Stimulated activated CD8-positive, alpha-beta memory T cell treated with anti-CD3 and anti-CD28 coated beads, Interleukin-12 subunit alpha, Interleukin-12 subunit beta, amount 100 ng/mL, for 4 hours (primary cell): ENCODE data around the gene ERMARD.

Source experiments
- DNase-seq: peaks from one replicate; pipeline ENCODE4 v3.0.0-alpha.2; 2020; ENCODE audit warnings: low read depth

The ERMARD gene

DNA sequence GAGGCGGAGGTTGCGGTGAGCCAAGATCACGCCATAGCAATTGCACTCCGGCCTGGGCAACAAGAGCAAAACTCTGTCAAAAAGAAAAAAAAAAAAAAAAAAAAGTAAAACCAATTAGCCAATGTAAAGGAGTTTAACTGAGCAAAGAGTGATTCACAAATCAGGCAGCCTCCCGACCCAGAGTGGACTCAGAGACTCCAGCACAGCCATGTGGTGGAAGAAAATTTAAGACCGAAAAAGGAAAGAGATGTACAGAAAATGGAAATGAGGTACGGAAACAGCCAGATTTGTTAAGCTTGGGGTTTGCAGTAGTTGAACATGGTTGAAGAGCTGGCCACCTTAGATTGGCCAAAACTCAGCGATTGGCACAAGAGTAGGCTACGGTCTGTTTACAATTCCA, 51.4 kb downstream of the ERMARD start:
- DNase-seq, result no peak

DNA sequence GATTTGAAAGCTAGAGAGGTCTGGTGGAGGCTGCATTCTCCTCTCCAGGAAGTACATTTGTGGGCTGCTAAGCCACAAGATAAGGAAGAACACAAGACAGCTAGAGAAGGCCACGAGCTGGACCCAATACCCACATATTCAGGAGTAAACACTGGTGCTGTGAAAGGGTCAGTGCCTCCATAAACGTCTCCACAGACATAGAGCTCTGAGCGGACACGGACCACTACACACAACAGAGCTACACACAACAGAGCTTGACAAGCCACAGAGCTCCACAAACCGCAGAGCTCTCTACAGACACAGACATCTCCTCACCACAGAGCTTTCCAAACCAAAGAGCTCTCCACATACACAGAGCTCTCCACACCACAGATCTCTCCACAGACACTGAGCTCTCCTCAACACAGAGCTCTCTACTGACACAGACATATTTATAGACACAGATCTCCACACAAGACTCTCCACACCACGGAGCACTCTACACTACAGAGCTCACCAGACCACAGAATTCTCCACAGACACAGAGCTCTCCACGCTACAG, 51.9 kb downstream of the ERMARD start:
- no peak for DNase-seq

DNA sequence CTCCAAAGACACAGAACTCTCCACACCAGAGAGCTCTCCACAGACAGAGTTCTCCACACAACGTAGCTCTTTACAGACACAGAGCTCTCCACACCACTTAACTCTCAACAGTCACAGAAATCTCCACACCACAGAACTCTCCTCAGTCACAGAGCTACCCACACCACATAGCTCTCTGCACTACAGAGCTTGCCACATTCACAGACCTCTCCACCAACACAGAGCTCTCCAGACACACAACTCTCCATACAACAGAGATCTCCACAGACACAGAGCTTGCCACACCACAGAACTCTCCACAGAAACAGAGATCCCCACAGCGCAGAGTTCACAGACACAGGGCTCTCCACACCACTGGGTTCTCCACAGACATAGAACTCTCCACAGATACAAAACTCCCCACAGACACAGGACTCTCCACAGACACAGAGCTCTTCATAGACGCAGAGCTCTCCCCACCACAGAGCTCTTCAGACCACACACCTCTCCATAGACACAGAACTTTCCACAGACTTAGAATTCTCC, 52.5 kb downstream of the ERMARD start:
- no peak for DNase-seq

DNA sequence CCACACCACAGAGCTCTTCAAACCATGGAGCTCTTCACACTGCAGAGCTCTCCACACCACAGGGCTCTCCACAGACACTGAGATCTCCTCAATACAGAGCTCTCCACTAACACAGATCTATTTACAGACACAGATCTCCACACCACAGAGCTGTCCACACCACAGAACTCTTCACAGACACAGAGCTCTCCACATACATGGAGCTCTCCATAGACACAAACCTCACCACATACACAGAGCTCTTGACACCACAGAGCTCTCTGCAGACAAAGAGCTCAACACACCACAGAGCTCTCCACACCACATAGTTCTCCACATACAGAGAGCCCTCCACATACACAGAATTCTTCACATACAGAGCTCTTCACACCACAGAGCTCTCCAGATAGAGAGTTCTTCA, 53.0 kb downstream of the ERMARD start:
- no peak for DNase-seq

DNA sequence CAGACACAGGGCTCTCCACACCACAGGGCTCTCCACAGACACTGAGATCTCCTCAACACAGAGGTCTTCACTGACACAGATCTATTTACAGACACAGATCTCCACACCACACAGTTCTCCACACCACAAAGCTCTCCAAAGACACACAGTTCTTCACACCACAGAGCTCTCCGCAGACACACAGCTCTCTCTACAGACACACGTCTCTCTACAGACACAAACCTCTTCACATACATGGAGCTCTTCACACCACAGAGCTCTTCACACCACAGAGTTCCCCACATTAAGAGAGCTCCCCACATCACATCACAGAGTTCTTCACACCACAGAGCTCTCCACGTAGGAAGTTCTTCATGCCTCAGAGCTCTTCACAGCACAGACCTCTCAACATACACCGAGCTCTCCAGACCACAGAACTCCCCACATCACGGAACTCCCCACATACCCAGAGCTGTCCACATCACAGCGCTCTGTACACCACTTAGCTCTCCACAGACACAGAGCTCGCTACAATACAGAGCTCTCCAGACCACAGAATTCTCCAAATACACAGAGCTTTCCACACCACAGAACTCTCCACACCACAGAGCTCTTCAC, 53.9 kb downstream of the ERMARD start:
- no peak for DNase-seq

DNA sequence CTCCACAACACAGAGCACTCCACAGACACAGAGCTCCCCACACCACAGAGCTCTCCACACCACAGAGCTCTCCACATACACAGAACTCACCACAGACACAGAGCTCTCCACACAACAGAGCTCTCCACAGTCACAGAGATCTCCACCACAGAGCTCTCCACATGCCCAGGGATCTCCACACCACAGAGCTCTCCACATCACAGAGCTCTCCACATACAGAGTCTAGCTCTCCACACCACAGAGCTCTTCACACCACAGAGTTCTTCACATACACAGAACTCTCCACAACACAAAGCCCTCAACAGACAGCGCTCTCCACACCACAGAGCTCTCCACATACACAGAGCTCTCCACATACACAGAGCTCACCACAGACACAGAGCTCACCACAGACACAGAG, 55.3 kb downstream of the ERMARD start:
- DNase-seq, result no peak

DNA sequence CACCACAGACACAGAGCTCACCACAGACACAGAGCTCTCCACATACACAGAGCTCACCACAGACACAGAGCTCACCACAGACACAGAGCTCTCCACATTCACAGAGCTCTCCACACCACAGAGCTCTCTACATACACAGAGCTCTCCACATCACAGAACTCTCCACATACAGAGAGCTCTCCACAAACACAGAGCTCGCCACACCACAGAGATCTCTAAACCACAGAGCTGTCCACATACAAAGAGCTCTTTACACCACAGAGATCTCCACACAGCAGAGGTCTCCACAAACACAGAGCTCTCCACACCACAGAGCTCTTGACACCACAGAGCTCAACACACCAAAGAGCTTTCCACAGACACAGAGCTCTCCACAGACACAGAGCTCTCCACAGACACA, 55.8 kb downstream of the ERMARD start:
- no peak for DNase-seq

DNA sequence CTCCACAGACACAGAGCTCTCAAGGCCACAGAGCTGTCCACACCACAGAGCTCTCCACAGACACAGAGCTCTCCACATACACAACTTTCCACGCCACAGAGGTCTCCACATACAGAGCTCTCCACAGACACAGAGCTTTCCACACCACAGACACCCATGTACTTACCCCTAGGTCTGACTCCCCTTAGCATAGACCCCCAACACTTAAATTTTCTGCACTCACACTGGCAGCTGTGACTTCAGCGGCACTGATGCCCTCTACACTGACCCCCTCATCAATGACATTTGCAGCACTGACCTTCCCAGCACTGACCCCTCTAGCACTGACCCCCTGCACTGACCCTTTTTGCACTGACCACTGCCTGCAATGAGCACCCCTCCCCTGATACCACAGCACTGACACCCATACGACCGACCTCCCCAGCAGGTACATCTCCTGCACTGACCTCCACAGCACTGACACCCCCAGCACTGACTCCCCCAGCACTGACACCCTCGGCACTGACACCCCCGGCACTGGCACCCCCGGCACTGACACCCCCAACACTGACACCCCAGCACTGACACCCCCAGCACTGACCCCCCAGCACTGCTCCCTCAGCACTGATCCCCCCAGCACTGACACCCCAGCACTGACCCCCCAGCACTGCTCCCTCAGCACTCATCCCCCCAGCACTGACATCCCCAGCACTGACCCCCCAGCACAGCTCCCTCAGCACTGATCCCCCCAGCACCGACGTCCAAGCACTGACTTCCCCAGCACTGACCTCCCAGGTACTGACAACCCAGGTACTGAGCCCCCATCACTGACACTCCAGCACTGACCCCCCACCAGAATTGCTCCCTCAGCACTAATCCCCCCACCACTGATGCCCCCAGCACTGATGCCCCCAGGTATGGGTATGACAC, 56.5 kb downstream of the ERMARD start:
- DNase-seq, result no peak

DNA sequence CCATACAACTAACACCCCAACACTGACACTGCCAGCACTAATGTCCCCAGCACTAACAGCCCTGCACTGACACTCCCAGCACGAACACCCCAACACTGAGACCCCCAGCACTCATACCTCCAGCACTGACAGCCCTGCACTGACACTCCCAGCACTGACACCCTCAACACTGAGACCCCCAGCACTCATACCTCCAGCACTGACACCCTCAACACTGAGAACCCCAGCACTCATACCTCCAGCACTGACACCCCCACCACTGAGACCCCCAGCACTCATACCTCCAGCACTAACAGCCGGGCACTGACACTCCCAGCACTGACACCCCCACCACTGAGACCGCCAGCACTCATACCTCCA, 57.2 kb downstream of the ERMARD start:
- DNase-seq, result no peak

DNA sequence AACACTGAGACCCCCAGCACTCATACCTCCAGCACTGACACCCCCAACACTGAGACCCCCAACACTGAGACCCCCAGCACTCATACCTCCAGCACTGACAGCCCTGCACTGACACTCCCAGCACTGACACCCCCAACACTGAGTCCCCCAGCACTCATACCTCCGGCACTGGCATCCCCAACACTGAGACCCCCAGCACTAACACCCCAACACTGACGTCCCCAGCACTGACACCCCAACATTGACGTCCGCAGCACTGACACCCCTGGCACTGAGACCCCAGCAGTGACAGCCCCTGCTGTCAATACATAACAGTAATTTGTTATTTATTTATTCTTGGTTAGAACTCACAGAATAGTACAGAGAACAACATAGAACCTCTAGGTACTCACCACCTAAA, 58.0 kb downstream of the ERMARD start:
- DNase-seq, result no peak

DNA sequence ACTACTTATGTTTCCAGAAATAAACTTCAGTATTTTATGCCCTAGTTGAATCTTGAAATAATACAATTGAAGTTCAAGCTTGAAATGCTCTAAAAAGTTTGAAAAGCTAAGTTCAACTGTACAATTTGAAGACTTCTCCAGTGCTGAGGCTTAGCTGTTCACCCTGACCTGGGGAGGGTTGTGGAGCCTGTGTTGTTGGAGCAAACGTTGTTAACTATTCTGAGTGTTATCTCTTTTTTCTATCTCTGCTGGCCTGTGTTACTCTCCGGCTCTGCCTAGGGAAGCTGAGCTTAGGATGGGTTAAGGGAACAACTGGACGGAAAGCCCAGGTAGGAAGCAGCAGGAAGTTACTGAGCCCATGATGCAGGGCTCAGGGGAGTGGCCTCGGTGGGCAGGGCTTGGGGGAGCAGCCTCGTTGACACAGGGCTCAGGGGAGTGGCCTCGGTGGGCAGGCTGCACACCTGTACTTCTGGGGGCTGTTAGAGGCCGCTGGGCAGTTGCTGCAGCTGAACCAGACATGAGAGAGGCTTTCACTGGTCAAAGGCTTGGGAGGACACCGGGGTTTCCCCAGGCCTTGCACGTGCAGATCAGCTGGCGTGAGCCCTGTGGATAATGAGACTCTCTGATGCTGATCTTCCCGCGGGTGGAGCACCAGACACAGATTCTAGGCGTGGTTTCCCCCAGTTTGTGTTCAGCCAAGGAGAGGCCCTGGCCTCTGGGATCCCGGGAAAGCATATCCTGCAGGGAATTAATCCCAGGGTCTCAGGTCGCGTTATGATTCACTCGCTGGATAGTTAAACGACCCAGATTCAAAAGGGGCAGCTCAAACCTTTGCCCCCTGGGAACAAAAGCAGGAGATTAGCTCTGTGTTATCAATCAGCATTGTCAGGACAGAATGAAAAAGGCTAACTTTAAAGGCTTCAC, 58.9 kb downstream of the ERMARD start:
- DNase-seq, result no peak

DNA sequence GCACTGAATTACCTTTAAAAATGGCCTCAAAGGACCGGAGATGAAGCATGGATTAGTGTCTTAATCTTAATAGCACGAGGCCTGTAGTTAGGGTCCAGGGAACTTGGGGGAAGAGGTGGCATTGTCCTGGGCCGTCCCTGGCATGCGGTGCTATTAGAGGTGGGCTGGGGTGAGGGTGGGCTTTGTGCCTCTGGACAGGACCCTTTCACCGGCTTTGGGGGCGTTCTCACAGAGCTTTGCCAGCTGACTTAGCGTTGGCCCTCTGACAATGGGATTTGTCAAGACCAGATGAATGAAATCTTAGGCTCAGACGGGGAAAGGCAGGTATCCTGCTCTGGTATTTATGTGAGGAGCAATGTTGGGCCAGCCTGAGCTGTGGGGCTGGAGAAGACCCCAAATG, 59.6 kb downstream of the ERMARD start:
- no peak for DNase-seq

DNA sequence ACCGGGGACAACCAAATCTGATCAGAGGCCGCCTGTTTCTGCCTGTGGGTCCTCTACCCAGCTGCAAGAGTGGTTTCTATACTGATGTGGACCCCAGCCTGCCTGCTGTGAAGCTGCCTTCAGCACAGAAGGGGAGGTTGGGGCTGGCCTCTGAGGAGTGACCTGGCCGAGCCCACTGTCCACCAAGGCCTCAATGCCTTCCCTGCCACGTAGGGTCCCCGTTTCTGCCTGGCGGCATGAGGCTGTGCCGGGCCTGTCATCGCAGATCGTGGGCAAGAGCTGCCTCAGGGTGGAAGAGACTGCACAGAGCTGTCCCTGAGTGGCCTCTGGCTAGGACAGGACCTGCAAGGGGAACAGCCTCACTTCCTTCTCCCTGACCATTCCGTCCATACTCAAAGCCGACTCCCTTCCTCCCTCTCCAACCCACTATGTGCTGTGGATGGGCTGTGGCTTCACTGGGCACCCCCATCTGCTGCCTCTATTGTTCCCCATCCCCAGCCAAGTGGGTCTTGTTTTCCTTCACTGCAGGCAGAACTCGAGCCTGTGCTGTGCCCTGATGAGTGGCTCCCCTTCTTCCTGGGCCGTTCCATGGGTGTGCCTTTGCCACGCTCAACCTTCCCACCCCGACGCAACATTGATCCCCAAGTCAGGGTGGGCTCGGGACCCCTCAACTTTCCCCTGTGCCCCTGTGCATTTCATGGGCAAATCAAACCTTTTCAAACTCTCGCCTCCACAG, 60.3 kb downstream of the ERMARD start:
- no peak for DNase-seq

DNA sequence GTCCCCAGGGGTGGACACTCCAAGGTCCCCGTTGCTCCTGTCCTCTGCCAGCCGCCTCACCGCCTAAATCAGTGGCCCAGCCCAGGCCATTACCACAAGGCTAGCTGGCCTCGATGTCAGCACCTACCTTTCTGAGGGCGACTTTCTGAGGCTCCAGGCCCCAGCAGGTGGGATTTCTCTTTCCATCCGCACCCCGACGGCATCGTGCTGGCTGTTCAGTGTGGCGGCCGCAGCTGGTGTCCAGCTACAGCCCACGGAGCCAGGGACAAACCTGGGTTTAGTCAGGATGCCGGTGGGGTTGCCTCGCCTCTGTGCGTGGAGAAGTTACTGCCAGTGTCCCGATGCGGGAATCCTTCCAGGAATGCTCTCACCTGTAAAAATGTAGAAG, 60.8 kb downstream of the ERMARD start:
- DNase-seq, result no peak

DNA sequence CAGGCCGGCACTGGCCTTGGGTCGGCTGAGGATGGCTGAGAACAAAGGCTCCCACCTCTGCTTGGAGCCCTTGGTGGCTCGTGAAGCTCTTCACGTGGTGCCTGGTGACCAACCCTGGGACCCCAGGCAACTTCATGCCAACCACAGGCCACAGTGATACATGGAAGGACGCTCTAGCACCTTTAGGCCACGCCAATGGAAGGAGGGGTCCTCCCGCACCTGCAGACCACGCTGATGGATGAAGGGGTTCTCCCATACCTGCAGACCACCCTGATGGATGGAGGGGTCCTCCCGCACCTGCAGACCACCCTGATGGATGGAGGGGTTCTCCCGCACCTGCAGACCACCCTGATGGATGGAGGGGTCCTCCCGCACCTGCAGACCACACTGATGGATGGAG, 62.5 kb downstream of the ERMARD start:
- DNase-seq, result no peak

DNA sequence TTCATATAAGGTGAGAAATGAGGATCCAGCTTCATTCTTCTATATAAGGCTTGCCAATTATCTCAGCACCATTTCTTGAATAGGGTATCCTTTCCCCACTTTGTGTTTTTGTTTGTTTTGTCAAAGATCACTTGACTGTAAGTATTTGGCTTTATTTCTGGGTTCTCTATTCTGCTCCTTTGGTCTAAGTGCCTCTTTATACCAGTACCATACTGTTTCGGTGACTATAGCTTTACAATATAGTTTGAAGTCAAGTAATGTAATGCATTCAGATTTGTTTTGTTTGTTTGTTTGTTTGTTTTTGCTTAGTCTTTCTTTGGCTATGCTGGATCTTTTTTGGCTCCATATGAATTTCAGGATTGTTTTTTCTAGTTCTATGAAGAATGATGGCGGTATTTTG, 64.6 kb downstream of the ERMARD start:
- no peak for DNase-seq

DNA sequence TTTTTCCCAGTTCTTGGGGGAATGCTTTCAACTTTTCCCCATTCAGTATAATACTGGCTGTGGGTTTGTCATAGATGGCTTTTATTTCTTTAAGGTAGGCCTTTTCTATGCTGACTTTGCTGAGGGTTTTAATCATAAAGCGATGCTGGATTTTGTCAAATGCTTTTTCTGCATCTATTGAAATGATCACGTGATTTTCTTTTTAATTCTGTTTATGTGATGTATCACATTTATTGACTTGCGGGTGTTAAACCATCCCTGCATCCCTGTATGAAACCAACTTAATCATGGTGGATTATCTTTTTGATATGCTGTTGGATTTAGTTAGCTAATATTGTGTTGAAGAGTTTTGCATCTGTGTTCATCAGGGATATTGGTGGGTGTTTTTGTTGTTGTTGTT, 65.6 kb downstream of the ERMARD start:
- DNase-seq, result no peak

DNA sequence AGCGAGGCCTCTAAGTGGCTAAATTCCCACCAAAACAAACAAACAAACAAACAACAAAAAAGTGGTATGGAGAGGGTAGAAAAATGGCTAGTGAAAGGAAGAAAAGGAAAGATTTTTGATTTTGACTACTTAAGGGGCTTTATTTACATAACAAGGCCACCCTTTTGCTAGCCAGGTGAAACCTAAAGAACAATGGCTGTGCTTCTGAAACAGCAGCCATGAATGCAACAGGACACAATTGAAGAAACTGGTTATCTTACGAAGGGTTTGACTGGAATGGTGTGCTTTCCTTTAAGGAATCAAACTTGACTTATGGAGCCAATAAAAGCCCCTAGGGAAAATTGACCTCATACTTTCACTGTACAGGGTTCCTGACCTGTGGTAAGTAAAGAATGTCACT, 68.9 kb downstream of the ERMARD start:
- DNase-seq, result no peak

DNA sequence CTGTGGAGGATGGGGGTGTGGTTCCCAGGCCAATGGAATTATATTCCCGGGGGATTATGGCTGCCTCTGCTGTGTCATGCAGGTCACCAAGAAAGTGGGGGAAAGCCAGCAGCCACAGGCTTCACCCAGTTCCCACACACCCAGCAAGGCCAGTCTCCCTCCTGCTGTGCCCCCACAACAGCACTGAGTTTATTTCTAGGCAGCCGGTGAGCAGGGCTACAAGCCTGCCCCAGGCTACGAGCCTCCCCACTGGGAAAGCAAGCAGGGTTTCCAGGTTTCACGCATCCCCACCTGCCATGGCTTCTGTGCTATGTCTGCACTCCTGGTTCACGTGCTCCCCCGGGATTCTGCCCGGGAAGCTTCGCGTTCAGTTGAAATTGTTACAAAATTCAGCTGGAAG, 72.6 kb downstream of the ERMARD start:
- no peak for DNase-seq

DNA sequence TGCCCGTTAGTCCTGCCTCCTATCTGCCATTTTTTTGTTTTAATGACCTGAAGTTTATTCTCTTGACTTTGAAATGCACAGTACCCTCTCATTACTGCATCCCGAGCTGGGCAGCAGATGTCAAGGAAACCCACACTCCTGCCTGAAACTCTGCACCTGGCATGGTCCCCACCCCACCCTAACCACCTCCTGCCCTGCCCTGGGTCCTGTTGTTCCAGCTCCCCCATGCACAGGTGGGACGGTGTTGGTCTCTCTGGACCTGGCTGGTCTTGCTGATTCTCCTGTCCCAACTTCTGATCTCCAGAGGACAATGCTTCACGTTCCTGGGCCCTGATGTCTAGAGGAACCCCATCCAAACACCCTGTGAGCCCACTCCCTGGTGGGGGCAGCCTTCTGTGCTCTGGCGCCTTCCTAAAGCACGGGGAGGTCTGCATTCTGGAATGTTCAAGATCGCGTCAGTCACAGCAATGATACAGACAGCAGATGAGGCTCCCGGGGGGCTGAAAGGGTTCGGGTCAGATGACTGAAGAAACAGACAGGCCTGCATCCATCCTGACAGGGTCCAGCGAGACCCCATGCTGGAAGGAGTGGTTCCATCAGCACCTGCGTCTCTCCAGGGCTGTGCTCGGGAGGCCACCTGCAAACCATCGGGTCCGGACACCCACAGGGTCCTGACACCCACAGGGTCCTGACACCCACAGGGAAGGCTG, 73.6 kb downstream of the ERMARD start:
- no peak for DNase-seq
